Psoas muscle (tissue), 8 donors: ENCODE results near the gene MYO5B. TPM values are rescaled to one million over a fixed set of nuclear protein-coding genes. Genes with fewer than 3 reads are reported as not detected.

Experiments
- ATAC-seq, 4 donors: fragments of 200-7000 bp; cut with Tn5 transposase; one replicate each; pipeline ENCODE4 v1.9.1; 2020; ENCODE audit warnings: moderate library complexity in 3 of 4, mild to moderate bottlenecking in 2 of 4
- DNase-seq, 2 donors: peaks; one replicate each; pipeline ENCODE4 v3.0.0-alpha.2; 2020
- H3K27ac ChIP-seq: fragments of 200-600 bp; one replicate; pipeline ENCODE4 v1.8.0; 2022
- H3K27me3 ChIP-seq, 3 donors: fragments of 200-600 bp in 1 of 3; one replicate each; pipeline versions ENCODE4 v1.6.1 to v1.8.0; 2013 to 2022; ENCODE audit warnings: low read length in 2 of 3, mild to moderate bottlenecking in 2 of 3, moderate library complexity in 1 of 3; ENCODE audit not compliant: insufficient read depth in 3 of 3
- H3K36me3 ChIP-seq, 2 donors: fragments of 200-600 bp in 1 of 2; one replicate each; pipeline versions ENCODE4 v1.6.1 to v1.8.0; 2013 to 2022; ENCODE audit warnings: low read depth in 1 of 2, mild to moderate bottlenecking in 1 of 2, moderate library complexity in 1 of 2; ENCODE audit not compliant: insufficient read depth in 1 of 2
- H3K4me1 ChIP-seq: fragments of 200-600 bp; one replicate; pipeline ENCODE4 v1.8.0; 2022
- H3K4me3 ChIP-seq: fragments of 200-600 bp; one replicate; pipeline ENCODE4 v1.8.0; 2022; ENCODE audit warnings: mild to moderate bottlenecking
- H3K9me3 ChIP-seq: fragments of 200-600 bp; one replicate; pipeline ENCODE4 v1.8.0; 2022
- CTCF ChIP-seq: fragments of 200-600 bp; IDR thresholded peaks from one replicate; pipeline ENCODE4 v1.8.0; 2022; ENCODE audit warnings: antibody characterized with exemption
- WGBS, 3 donors: extraction: QIAGEN DNeasy Blood & Tissue Kit; methylation state at CpG; one replicate each; pipeline versions ENCODE4 v1.1.6 to v1.1.7; 2013; 5-methylcytosine and 5-hydroxymethylcytosine counted together
- intact Hi-C, 2 donors: fragments of 100-400 bp; cut with DNase I; formaldehyde crosslinking; loops; one replicate each; pipeline versions ENCODE4 v1.11.0 to v1.14.2; 2022
- polyA plus RNA-seq, 3 donors: library from polyadenylated mRNA; stranded (reverse); fragments of 200-250 nt; gene quantifications; one replicate each; pipeline ENCODE4 v1.2.3, GENCODE V29; 2013
- total RNA-seq, 4 donors: library from RNA; stranded (reverse); fragmentation: NEBNext Ultra II Directional in 2 of 4; extraction: Animal tissue kit (Norgen Biotek cat#: 25700) in 2 of 4; gene quantifications; one replicate each; pipeline versions ENCODE4 v1.2.1 to v1.2.4, GENCODE V29; 2021 to 2023
- donor health status: healthy with polysubstance abuse.
- donor health status: DM: no; HTN: no; CAD: no; lungs with moderate emphysema.
- donor health status: Bipolar disorder and iron deficiency.
- donor health status: healthy.
- donor health status: DM: yes; HTN: yes; CAD: no.
- donor health status: DM: no; HTN: no; CAD: no.
- donor health status: DM: no; HTN: no; CAD: no.
- donor health status: DM: yes; HTN: yes; CAD: no.

The MYO5B gene
- total and polyA plus RNA-seq, 7 donors, result 0.10 to 1.2 (median 0.44) TPM

DNA sequence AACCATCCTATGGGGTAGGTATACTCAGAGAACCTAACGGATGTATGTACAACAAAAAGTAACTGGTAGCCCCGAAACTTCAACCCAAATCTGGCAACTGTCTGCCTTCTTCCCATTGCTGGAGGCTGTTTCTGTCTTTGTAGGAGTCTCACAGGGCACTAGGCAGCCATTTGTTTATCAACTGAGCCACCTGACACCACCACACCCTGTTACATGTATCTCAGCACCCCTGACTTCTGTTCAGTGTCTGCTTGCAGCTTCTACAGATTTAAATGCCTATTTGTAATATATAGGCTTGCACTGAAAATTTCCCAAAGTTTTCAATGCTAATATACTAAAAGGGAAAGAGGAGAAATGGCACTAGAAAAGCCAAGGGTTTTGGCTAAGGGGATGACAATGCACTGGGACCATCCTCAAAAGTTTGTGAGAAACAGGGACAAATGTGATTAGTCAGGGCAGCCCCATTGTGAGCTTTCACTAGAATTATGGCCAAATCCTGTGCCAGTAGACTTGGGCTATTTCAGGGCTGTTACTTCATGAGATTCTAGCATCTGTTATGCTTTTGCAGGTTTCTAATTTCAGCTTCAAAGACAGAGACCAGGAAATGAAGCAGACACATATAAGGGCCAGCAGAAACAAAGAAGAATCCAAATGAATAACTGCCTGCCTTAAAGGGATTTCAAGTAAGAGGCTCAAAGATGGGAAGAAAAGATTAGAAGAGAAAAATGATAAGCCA, 103.3 kb downstream of the MYO5B start:
- Histone ChIP-seq H3K9me3 (no peaks in the 10 kb centered on the region), H3K27me3 (no peaks in the 10 kb centered on the region), H3K36me3 (no peaks in the 10 kb centered on the region), H3K4me1 (peaks cover 19% of the 10 kb centered on the region), H3K27ac (peak overlapping the region; percentile 27), H3K4me3 (no peak overlapping the region)
- intact Hi-C loops, result no loop called here
- no peak for TF ChIP-seq CTCF
- DNase-seq (no peak), ATAC-seq (peak in 1 of 4 donors; percentile 75)
- WGBS, 3 donors, result 70 to 87% (median 78%) methylated on average over 2 of the region's 2 CpGs

DNA sequence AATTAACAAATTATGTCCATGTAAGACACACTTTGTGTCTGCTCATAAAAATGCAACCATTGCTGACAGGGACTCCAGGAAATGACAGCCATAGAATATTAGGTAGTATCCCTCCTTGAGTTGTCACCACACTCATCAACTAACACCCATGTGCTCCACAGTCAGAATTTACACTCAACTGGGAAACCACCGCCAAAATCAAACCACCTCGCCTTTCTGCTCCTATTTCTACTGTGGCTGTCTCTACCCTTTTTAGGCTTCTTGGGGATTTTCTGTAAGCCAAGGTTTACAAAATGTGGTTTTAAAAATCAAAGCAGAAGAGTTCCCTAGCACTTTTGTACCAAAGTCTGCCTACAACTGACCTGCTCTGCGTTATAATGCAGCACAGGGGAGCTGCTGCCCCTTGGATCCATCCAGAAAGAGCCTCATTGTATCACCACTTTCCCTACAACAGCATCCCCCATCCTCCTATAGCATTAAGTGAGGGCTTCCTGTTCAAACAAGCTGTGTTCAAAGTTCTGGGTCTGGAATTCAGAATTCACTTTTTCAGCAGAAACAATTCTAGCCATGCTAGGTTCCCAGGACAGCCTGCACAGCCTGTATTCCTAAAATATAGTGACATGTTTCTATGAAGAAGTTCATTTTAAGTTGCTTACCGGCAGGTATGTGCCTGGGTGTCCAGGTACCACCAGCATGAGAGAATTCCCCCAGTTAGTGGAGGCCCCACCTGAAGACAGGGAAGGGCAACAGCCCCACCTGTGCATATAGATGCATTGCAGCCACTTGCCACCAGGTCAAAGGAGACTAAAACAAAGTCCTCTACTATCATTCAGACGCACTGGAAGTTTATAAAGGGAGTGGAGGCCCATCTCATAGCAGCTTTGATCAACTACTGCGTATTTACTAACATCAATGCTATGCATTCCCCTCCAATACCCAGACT, 104.3 kb downstream of the MYO5B start:
- no peaks in the 10 kb centered on the region for H3K9me3 ChIP-seq
- no peak for ATAC-seq

DNA sequence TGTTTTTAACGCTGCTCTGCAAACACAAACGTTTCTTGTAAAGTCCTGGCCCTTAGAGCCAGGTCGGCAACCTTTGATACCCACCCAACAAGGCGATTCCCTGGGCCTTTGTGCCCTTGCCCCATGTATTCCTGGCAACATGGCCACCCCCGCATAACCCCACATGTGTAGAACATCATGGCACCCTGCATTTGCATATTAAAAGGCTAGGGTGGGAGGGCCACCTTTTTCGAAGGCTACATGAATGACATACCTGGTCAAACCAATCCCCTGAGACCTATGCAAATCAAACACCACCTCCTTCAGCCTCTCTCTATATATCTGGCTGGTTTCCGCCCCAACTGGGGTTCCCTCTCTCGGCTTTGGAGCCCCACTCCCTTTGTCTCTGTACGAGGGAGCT, 105.2 kb downstream of the MYO5B start:
- Histone ChIP-seq H3K27me3 (no peaks in the 10 kb centered on the region), H3K36me3 (no peaks in the 10 kb centered on the region), H3K27ac (no peak overlapping the region), H3K4me1 (peaks cover 18% of the 10 kb centered on the region), H3K9me3 (no peaks in the 10 kb centered on the region), H3K4me3 (no peak overlapping the region)
- DNase-seq (no peak), ATAC-seq (no peak)
- 87 to 93% (median 92%) methylated on average over 9 of the region's 9 CpGs for WGBS, 3 donors
- intact Hi-C loops, result no loop called here
- TF ChIP-seq CTCF, result no peak

More for the DNA sequence above, 104.3 kb downstream of the MYO5B start:
- TF ChIP-seq CTCF, result no peak
- no peak for DNase-seq
- no peaks in the 10 kb centered on the region for H3K27me3 ChIP-seq
- H3K36me3 ChIP-seq, result no peaks in the 10 kb centered on the region
- no peak overlapping the region for H3K4me3 ChIP-seq
- 88 to 94% (median 92%) methylated on average over 6 of the region's 6 CpGs for WGBS, 3 donors
- peaks cover 18% of the 10 kb centered on the region for H3K4me1 ChIP-seq
- intact Hi-C loops, result no loop called here
- no peak overlapping the region for H3K27ac ChIP-seq

- H3K4me1 ChIP-seq, result peaks cover 14% of the 10 kb centered on the region
These were observed 111.2 kb downstream of the MYO5B start for GRCh38 chr18:50083708-50084107.

More at GRCh38 chr18:50083708-50084107, 111.2 kb downstream of the MYO5B start:
- Histone ChIP-seq H3K4me3 (no peak overlapping the region), H3K36me3 (no peaks in the 10 kb centered on the region), H3K9me3 (no peaks in the 10 kb centered on the region), H3K27me3 (no peaks in the 10 kb centered on the region), H3K27ac (no peak overlapping the region)
- ATAC-seq (no peak), DNase-seq (no peak)
- no peak for TF ChIP-seq CTCF
- whole genome bisulfite sequencing, 3 donors, result 62 to 65% (median 63%) methylated on average over 3 of the region's 3 CpGs
- intact Hi-C loops, result no loop called here
